Kidney (tissue), 14 donors: ENCODE data around the gene SYP. TPM values are rescaled to one million over a fixed set of nuclear protein-coding genes. Genes with fewer than 3 reads are reported as not detected.

Experiments used
- DNase-seq, 5 donors: peaks; one replicate each; pipeline ENCODE4 v3.0.0-alpha.2; 2013 to 2020
- FAIRE-seq: peaks from 2 replicates; lab custom pipeline; 2012; peaks lifted over from hg19 to GRCh38; lab: Jason Lieb, UNC
- H3K27ac ChIP-seq, 2 donors: one replicate each; pipeline ENCODE4 v1.7.0; 2013; ENCODE audit warnings: low read depth in 2 of 2, low read length in 2 of 2, inconsistent platforms in 1 of 2
- H3K27me3 ChIP-seq: one replicate; pipeline ENCODE4 v1.7.1; 2013; ENCODE audit warnings: low read length, inconsistent platforms; ENCODE audit not compliant: control insufficient read depth, insufficient read depth
- H3K36me3 ChIP-seq, 3 donors: one replicate each; pipeline versions ENCODE4 v1.7.0 to v1.7.1; 2013; ENCODE audit warnings: low read length in 3 of 3, control low read depth in 1 of 3, inconsistent platforms in 1 of 3; ENCODE audit not compliant: insufficient read depth in 3 of 3, control insufficient read depth in 2 of 3
- H3K4me1 ChIP-seq, 3 donors: one replicate each; pipeline versions ENCODE4 v1.7.0 to v1.7.1; 2013; ENCODE audit warnings: low read length in 3 of 3, inconsistent platforms in 1 of 3, low read depth in 1 of 3; ENCODE audit not compliant: control insufficient read depth in 2 of 3, insufficient read depth in 2 of 3
- H3K4me3 ChIP-seq, 3 donors: one replicate each; pipeline versions ENCODE4 v1.7.0 to v1.8.1; 2013; ENCODE audit warnings: low read length in 3 of 3, control low read depth in 1 of 3, inconsistent platforms in 1 of 3
- H3K9ac ChIP-seq, 3 donors: one replicate each; pipeline versions ENCODE4 v1.7.0 to v1.7.1; 2013; ENCODE audit warnings: low read length in 3 of 3, control low read depth in 1 of 3, inconsistent platforms in 1 of 3
- H3K9me3 ChIP-seq, 3 donors: one replicate each; pipeline versions ENCODE4 v1.7.0 to v1.7.1; 2013; ENCODE audit warnings: low read length in 3 of 3, control low read depth in 1 of 3, inconsistent platforms in 1 of 3; ENCODE audit not compliant: control insufficient read depth in 2 of 3, insufficient read depth in 1 of 3
- intact Hi-C: fragments of 100-400 bp; cut with DNase I; formaldehyde crosslinking; loops from one replicate; pipeline ENCODE4 v1.11.1; 2022
- polyA plus RNA-seq: library from polyadenylated mRNA; stranded (reverse); fragments of 350-450 nt; fragmentation: Illumina TruSeq; extraction: RNeasy Lipid Tissue Mini Kit (QIAGEN cat#74804); gene quantifications from one replicate; pipeline ENCODE4 v1.2.3, GENCODE V29; 2014; ENCODE audit warnings: low read depth, low replicate concordance; ENCODE audit not compliant: insufficient read depth
- total RNA-seq: library from RNA; stranded (reverse); fragmentation: NEBNext Ultra II Directional; extraction: Animal tissue kit (Norgen Biotek cat#: 25700); gene quantifications from one replicate; pipeline ENCODE4 v1.2.1, GENCODE V29; 2021
- TF ChIP-seq, protein P1 (sequence below): IDR thresholded peaks from 3 replicates; pipeline ENCODE4 v1.5.1; 2012; ENCODE audit warnings: mild to moderate bottlenecking, moderate library complexity, borderline replicate concordance; ENCODE audit not compliant: insufficient read depth; ENCODE audit errors: extremely low read depth
- donor health status: control.
- donor health status: control.
- donor health status: control.
- donor health status: control.
- donor health status: control.
- donor health status: DM: yes; HTN: yes; CAD: no.
- donor health status: Normal renal cell carcinoma (clear cell type).

Gene SYP
- total and polyA plus RNA-seq, 2 donors from 2014 or later: 4.0 to 7.2 TPM

- intact Hi-C loops: no loop called here
- Histone ChIP-seq H3K27me3 (no peaks in the 10 kb centered on the region), H3K9ac (no peak overlapping the region), H3K4me3 (no peak overlapping the region), H3K27ac (no peak overlapping the region), H3K4me1 (peaks cover 0 to 2% (median 0%) of the 10 kb centered on the region in 3 donors), H3K9me3 (no peaks in the 10 kb centered on the region), H3K36me3 (no peaks in the 10 kb centered on the region)
- TF ChIP-seq, protein P1, sequence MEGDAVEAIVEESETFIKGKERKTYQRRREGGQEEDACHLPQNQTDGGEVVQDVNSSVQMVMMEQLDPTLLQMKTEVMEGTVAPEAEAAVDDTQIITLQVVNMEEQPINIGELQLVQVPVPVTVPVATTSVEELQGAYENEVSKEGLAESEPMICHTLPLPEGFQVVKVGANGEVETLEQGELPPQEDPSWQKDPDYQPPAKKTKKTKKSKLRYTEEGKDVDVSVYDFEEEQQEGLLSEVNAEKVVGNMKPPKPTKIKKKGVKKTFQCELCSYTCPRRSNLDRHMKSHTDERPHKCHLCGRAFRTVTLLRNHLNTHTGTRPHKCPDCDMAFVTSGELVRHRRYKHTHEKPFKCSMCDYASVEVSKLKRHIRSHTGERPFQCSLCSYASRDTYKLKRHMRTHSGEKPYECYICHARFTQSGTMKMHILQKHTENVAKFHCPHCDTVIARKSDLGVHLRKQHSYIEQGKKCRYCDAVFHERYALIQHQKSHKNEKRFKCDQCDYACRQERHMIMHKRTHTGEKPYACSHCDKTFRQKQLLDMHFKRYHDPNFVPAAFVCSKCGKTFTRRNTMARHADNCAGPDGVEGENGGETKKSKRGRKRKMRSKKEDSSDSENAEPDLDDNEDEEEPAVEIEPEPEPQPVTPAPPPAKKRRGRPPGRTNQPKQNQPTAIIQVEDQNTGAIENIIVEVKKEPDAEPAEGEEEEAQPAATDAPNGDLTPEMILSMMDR: no peak
- DNase-seq: no peak
- no peak for FAIRE-seq
Observed at GRCh38 chrX:49237060-49237459, 37.1 kb upstream of the SYP start.

DNA sequence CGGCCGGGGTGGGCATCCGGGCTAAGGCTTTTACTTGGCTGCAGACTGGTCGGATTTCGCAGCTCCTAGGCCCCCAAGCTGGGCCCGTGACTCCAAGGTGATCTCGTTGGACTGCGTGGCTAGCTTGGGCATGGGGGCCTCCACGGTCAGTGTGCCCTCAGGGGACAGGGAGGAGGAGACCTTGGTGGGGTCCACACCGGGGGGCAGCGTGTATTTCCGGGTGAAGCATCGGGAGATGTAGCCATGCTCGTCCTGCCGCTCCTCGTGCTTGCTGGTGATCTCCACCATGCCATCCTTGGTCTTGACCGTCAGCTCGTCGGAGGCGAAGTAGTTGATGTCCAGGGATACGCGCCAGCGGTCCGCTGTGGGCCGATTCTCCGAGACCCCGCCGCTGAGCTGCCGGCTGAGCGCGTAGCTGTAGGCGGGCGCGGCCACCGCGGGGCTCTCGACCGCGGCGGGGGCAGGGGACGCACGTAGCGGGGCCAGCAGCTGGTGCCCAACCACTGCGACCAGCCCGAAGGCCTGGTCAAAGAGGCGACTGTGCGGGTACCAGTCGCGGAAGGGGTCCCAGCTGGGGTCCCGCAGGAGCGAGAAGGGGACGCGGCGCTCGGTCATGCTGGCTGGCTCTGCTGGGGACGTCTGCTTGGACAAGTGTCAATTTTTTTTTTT is 34.0 kb upstream of the SYP start:
- no peaks in the 10 kb centered on the region for H3K9me3 ChIP-seq
- TF ChIP-seq, protein P1: no peak
- no peaks in the 10 kb centered on the region for H3K27me3 ChIP-seq
- no peak overlapping the region for H3K27ac ChIP-seq
- H3K9ac ChIP-seq: no peak overlapping the region
- intact Hi-C loops: no loop called here
- DNase-seq (peak in 3 of 5 donors; percentile 14 to 70 (median 19)), FAIRE-seq (no peak)
- no peaks in the 10 kb centered on the region for H3K36me3 ChIP-seq
- H3K4me1 ChIP-seq: peaks cover 0 to 2% (median 0%) of the 10 kb centered on the region in 3 donors
- H3K4me3 ChIP-seq: no peak overlapping the region

GRCh38 chrX:49233176-49233575 is 33.2 kb upstream of the SYP start, which contains the start of gene CACNA1F:
Gene CACNA1F, minus strand, starts transcription at chrX:49233340. Its CDS starts 31 bp downstream, at chrX:49233309.
- no peaks in the 10 kb centered on the region for H3K27me3 ChIP-seq
- no peak within 1 kb of the TSS for H3K27ac ChIP-seq
- no peaks in the 10 kb centered on the region for H3K36me3 ChIP-seq
- no peak within 1 kb of the TSS for H3K4me3 ChIP-seq
- H3K4me1 ChIP-seq: peaks cover 0 to 2% (median 0%) of the 10 kb centered on the region in 3 donors
- H3K9ac ChIP-seq: no peak within 1 kb of the TSS
- no peaks in the 10 kb centered on the region for H3K9me3 ChIP-seq
- TF ChIP-seq, protein P1: no peak
- DNase-seq: peak in 1 of 5 donors; percentile 23
- no peak for FAIRE-seq
- intact Hi-C loops: no loop called here
